ENCODE data around the gene SCRT2. TPM values are rescaled to one million over a fixed set of nuclear protein-coding genes. Genes with fewer than 3 reads are reported as not detected.

The SCRT2 gene
- total RNA-seq, 1 experiment from 2014 or later, result not detected

- Histone ChIP-seq H4K8ac (replicated peaks; ENCODE audit: insufficient read length, low read depth, low read length) (no peak overlapping the region), H2BK20ac (ENCODE audit: low read depth, low read length, poor library complexity, severe bottlenecking) (no peak overlapping the region), H2BK120ac (ENCODE audit: low read depth, low read length, poor library complexity, severe bottlenecking) (no peak overlapping the region), H3K27ac (ENCODE audit: insufficient read length, low read depth, low read length) (no peak overlapping the region), H3K18ac (ENCODE audit: insufficient read length, low read depth, low read length) (no peak overlapping the region), H2BK15ac (ENCODE audit: low read depth, low read length) (no peak overlapping the region), H3K14ac (ENCODE audit: insufficient read depth, low read length) (no peak overlapping the region), H2AK5ac (ENCODE audit: insufficient read length, low read length) (no peak overlapping the region), H3K56ac (ENCODE audit: insufficient read length, low read depth, low read length) (no peak overlapping the region), H3K79me1 (ENCODE audit: insufficient read depth, low read depth, low read length, poor library complexity, severe bottlenecking) (no peaks in the 10 kb centered on the region), H4K20me1 (ENCODE audit: control insufficient read depth, insufficient read depth, insufficient read length) (no peaks in the 10 kb centered on the region), H3K27me3 (ENCODE audit: insufficient read depth, low read length) (no peaks in the 10 kb centered on the region), H2BK12ac (ENCODE audit: insufficient read length, low read depth, low read length) (no peak overlapping the region), H3K4me2 (ENCODE audit: insufficient read depth, insufficient read length, low read length) (no peak overlapping the region), H3K4ac (ENCODE audit: low read depth, low read length) (no peak overlapping the region), H3K4me1 (ENCODE audit: insufficient read depth, low read length) (peaks cover 10% of the 10 kb centered on the region), H4K5ac (ENCODE audit: insufficient read length, low read depth, low read length) (no peak overlapping the region), H4K91ac (ENCODE audit: insufficient read length, low read depth, low read length) (no peak overlapping the region), H2BK5ac (ENCODE audit: insufficient read length, low read length) (no peak overlapping the region), H3K23me2 (ENCODE audit: insufficient read length, low read depth, low read length, poor library complexity, severe bottlenecking) (no peaks in the 10 kb centered on the region), H3K79me2 (ENCODE audit: insufficient read depth, low read length) (no peaks in the 10 kb centered on the region), H3K9ac (ENCODE audit: extremely low read depth, insufficient read length, low read length) (no peak overlapping the region), H3K9me3 (ENCODE audit: control insufficient read depth, low read depth, low read length) (no peaks in the 10 kb centered on the region), H3K23ac (ENCODE audit: insufficient read length, low read depth, low read length) (no peak overlapping the region), H3T11ph (ENCODE audit: low read length) (no peak overlapping the region), H2AFZ (ENCODE audit: low read length) (no peak overlapping the region)
- Mint-ChIP-seq H3K9me3 (no peaks in the 10 kb centered on the region; a peak in 1 of 5 replicates), H3K36me3 (ENCODE audit: insufficient read depth in 1 of 3, low read depth in 3 of 3) (no peaks in the 10 kb centered on the region; a peak in 1 of 7 replicates), H3K27me3 (ENCODE audit: low read depth) (peaks cover 8% of the 10 kb centered on the region), H3K4me3 (peak overlapping the region in 1 of 2 experiments; percentile 58; a peak in 2 of 5 replicates), H3K4me1 (peaks cover 55 to 79% of the 10 kb centered on the region in 2 experiments), H3K27ac (no peak overlapping the region; a peak in 1 of 7 replicates)
- no CpG with 5 or more reads among the region's 13 CpGs for WGBS (ENCODE audit: extremely low coverage, insufficient read length, low lambda C conversion rate)
- no peak for DNase-seq
- TF ChIP-seq CTCF (conservative IDR thresholded peaks at IDR 0.05), result no peak
Observed at GRCh38 chr20:664576-664975, 11.0 kb downstream of the SCRT2 start.

All from H9 (cell line).